HCT116 (cell line): ENCODE measurements around the gene DEPDC5.

Experiments
- ATF3 ChIP-seq: IDR thresholded peaks from 2 replicates; pipeline ENCODE4 v1.6.1; 2012
- CBX3 ChIP-seq: IDR thresholded peaks from 2 replicates; pipeline ENCODE4 v1.6.1; 2012; ENCODE audit warnings: low read depth
- EZH2 ChIP-seq: fragments of 200-600 bp; sonication (generic); IDR thresholded peaks from 2 replicates; pipeline ENCODE4 v1.6.1; 2017; ENCODE audit warnings: antibody characterized with exemption, mixed run types
- EZH2phosphoT487 ChIP-seq: fragments of 200-600 bp; IDR thresholded peaks from 2 replicates; pipeline ENCODE4 v1.6.1; 2018; ENCODE audit warnings: antibody characterized with exemption, borderline replicate concordance
- JUND ChIP-seq: IDR thresholded peaks from 2 replicates; pipeline ENCODE4 v1.6.1; 2012
- POLR2A ChIP-seq: IDR thresholded peaks from 2 replicates; pipeline ENCODE4 v1.7.0; 2011; ENCODE audit warnings: borderline replicate concordance; ENCODE audit not compliant: insufficient read depth, insufficient read length; ENCODE audit errors: extremely low read depth
- POLR2AphosphoS5 ChIP-seq: IDR thresholded peaks from 2 replicates; pipeline ENCODE4 v1.6.1; 2011; ENCODE audit warnings: mild to moderate bottlenecking, low read depth, low read length, moderate library complexity
- REST ChIP-seq: IDR thresholded peaks from 2 replicates; pipeline ENCODE4 v1.6.1; 2012; ENCODE audit warnings: low read depth
- TCF7L2 ChIP-seq: IDR thresholded peaks from 2 replicates; pipeline ENCODE4 v1.7.0; 2011; ENCODE audit warnings: borderline replicate concordance, inconsistent platforms; ENCODE audit not compliant: insufficient read depth, insufficient read length; ENCODE audit errors: extremely low read depth
- YY1 ChIP-seq: IDR thresholded peaks from 2 replicates; pipeline ENCODE4 v1.6.1; 2011; ENCODE audit warnings: low read length, low read depth, moderate library complexity, mild to moderate bottlenecking; ENCODE audit not compliant: insufficient replicate concordance; ENCODE audit errors: extremely low read depth
- TF ChIP-seq, protein P1 (sequence below), 3 experiments: fragments of 200-600 bp in 1 of 3; sonication (generic) in 1 of 3; IDR thresholded peaks in 2 of 3; conservative IDR thresholded peaks in 1 of 3; 2 replicates each; pipeline ENCODE4 v1.5.1; 2012 to 2017; ENCODE audit warnings: low read depth in 2 of 3, low read length in 2 of 3, antibody characterized with exemption in 1 of 3, borderline replicate concordance in 1 of 3, control low read depth in 1 of 3, mild to moderate bottlenecking in 1 of 3, mixed read lengths in 1 of 3, mixed run types in 1 of 3, moderate library complexity in 1 of 3; ENCODE audit not compliant: insufficient read depth in 1 of 3

DNA sequence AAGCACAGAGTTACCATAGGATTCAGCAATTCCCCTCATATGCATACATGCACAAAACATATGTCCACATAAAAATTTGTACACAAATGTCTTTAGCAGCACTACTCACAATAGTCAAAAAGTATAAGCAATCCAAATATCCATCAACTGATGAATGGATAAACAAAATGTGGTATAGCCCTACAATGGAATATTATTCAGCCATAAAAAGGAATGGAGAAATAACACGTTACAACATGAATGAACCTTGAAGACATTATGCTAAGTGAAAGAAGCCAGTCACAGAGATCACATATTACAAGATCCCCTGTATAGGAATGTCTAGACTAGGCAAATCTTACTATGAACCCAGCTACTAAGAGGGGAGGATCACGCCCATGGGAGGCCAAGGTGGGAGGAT is 11.1 kb upstream of the DEPDC5 start:
- TF ChIP-seq, protein P1, sequence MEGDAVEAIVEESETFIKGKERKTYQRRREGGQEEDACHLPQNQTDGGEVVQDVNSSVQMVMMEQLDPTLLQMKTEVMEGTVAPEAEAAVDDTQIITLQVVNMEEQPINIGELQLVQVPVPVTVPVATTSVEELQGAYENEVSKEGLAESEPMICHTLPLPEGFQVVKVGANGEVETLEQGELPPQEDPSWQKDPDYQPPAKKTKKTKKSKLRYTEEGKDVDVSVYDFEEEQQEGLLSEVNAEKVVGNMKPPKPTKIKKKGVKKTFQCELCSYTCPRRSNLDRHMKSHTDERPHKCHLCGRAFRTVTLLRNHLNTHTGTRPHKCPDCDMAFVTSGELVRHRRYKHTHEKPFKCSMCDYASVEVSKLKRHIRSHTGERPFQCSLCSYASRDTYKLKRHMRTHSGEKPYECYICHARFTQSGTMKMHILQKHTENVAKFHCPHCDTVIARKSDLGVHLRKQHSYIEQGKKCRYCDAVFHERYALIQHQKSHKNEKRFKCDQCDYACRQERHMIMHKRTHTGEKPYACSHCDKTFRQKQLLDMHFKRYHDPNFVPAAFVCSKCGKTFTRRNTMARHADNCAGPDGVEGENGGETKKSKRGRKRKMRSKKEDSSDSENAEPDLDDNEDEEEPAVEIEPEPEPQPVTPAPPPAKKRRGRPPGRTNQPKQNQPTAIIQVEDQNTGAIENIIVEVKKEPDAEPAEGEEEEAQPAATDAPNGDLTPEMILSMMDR (IDR thresholded peaks at IDR 0.05 in 2 of 3, conservative IDR thresholded peaks at IDR 0.05 in 1 of 3; ENCODE audit: borderline replicate concordance in 1 of 3, insufficient read depth in 1 of 3, low read depth in 2 of 3, low read length in 2 of 3): no peak
- TF ChIP-seq POLR2A (no peak), REST (no peak), YY1 (no peak), JUND (no peak), EZH2 (no peak), POLR2AphosphoS5 (no peak), EZH2phosphoT487 (no peak), TCF7L2 (no peak), ATF3 (no peak), CBX3 (no peak)
